Ascending aorta (tissue), 2 donors: ENCODE data around the gene MLN. TPM values are rescaled to one million over a fixed set of nuclear protein-coding genes. Genes with fewer than 3 reads are reported as not detected.

ENCODE experiments used
- DNase-seq, 2 donors: peaks; one replicate each; pipeline ENCODE4 v3.0.0-alpha.2; 2019; ENCODE audit warnings: low spot score in 2 of 2
- H3K27ac ChIP-seq, 2 donors: fragments of 200-600 bp; sonication (generic); one replicate each; pipeline ENCODE4 v1.5.1; 2016 to 2017; ENCODE audit warnings: mild to moderate bottlenecking in 1 of 2
- H3K27me3 ChIP-seq: fragments of 200-600 bp; sonication (generic); one replicate; pipeline ENCODE4 v1.5.1; 2017
- H3K36me3 ChIP-seq, 2 donors: fragments of 200-600 bp; sonication (generic); one replicate each; pipeline ENCODE4 v1.5.1; 2016
- H3K4me1 ChIP-seq, 2 donors: fragments of 200-600 bp; sonication (generic); one replicate each; pipeline ENCODE4 v1.5.1; 2016 to 2017; ENCODE audit warnings: mild to moderate bottlenecking in 1 of 2
- H3K4me3 ChIP-seq, 2 donors: fragments of 200-600 bp; sonication (generic); one replicate each; pipeline ENCODE4 v1.5.1; 2016 to 2017; ENCODE audit warnings: mild to moderate bottlenecking in 1 of 2
- H3K9me3 ChIP-seq, 2 donors: fragments of 200-600 bp; sonication (generic); one replicate each; pipeline ENCODE4 v1.5.1; 2016
- intact Hi-C: fragments of 100-400 bp; cut with DNase I; formaldehyde crosslinking; loops from one replicate; pipeline ENCODE4 v1.15.1; 2023
- total RNA-seq: library from RNA; depleted of rRNA; stranded (reverse); fragments of >200 nt; gene quantifications from one replicate; pipeline ENCODE4 v1.1.0, GENCODE V29; 2016
- TF ChIP-seq, protein P1 (sequence below), 3 experiments: fragments of 200-600 bp in 2 of 3; fragments of 450-650 bp in 1 of 3; sonication (generic) in 2 of 3; IDR thresholded peaks; one replicate each; pipeline ENCODE4 v1.5.1; 2016 to 2019; ENCODE audit warnings: antibody characterized with exemption in 3 of 3, mild to moderate bottlenecking in 1 of 3, moderate library complexity in 1 of 3

MLN gene
- total RNA-seq, 1 donor from 2014 or later = not detected

DNA sequence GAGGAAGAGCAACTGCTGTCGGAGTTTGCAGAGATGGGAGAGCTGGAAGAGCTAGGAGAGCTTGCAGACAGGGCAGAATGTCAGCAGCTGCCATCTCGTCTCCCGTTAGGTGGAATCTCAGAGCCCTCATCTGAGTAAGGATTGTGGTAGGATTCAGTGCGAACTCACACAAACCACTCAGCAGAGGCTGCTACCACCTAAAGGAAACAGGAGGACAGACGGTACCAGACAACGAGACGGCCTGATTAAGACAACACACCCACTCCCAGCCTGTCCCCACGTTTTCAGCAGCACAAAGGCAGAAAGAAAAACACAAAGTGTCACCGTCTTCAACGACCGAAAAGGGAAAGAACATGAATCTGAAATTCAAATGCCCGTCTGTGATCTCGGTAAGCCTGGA, 19.0 kb downstream of the MLN start:
- peaks cover 46 to 56% of the 10 kb centered on the region in 2 donors for H3K36me3 ChIP-seq
- no peak overlapping the region for H3K27ac ChIP-seq
- H3K27me3 ChIP-seq = no peaks in the 10 kb centered on the region
- no peak for DNase-seq
- H3K4me3 ChIP-seq = no peak overlapping the region
- no peaks in the 10 kb centered on the region for H3K9me3 ChIP-seq
- TF ChIP-seq, protein P1, sequence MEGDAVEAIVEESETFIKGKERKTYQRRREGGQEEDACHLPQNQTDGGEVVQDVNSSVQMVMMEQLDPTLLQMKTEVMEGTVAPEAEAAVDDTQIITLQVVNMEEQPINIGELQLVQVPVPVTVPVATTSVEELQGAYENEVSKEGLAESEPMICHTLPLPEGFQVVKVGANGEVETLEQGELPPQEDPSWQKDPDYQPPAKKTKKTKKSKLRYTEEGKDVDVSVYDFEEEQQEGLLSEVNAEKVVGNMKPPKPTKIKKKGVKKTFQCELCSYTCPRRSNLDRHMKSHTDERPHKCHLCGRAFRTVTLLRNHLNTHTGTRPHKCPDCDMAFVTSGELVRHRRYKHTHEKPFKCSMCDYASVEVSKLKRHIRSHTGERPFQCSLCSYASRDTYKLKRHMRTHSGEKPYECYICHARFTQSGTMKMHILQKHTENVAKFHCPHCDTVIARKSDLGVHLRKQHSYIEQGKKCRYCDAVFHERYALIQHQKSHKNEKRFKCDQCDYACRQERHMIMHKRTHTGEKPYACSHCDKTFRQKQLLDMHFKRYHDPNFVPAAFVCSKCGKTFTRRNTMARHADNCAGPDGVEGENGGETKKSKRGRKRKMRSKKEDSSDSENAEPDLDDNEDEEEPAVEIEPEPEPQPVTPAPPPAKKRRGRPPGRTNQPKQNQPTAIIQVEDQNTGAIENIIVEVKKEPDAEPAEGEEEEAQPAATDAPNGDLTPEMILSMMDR (IDR thresholded peaks at IDR 0.05) = no peak
- intact Hi-C loops = no loop called here
- H3K4me1 ChIP-seq = peaks cover 13 to 36% of the 10 kb centered on the region in 2 donors

GRCh38 chr6:33783781-33784520, 19.9 kb downstream of the MLN start:
- Histone ChIP-seq H3K4me1 (peaks cover 13 to 36% of the 10 kb centered on the region in 2 donors), H3K27me3 (no peaks in the 10 kb centered on the region), H3K9me3 (no peaks in the 10 kb centered on the region), H3K36me3 (peaks cover 54 to 64% of the 10 kb centered on the region in 2 donors), H3K4me3 (no peak overlapping the region), H3K27ac (no peak overlapping the region)
- TF ChIP-seq, protein P1 (IDR thresholded peaks at IDR 0.05) = no peak
- no peak for DNase-seq
- intact Hi-C loops = no loop called here

GRCh38 chr6:33782561-33782960, 21.2 kb downstream of the MLN start:
- TF ChIP-seq, protein P1 (IDR thresholded peaks at IDR 0.05) = no peak
- Histone ChIP-seq H3K4me1 (peaks cover 11 to 32% of the 10 kb centered on the region in 2 donors), H3K27ac (no peak overlapping the region), H3K4me3 (no peak overlapping the region), H3K27me3 (no peaks in the 10 kb centered on the region), H3K36me3 (peaks cover 68 to 78% of the 10 kb centered on the region in 2 donors), H3K9me3 (no peaks in the 10 kb centered on the region)
- no peak for DNase-seq
- intact Hi-C loops = no loop called here

GRCh38 chr6:33781131-33781975, 22.4 kb downstream of the MLN start:
- intact Hi-C loops = no loop called here
- no peak for DNase-seq
- no peak overlapping the region for H3K27ac ChIP-seq
- H3K4me3 ChIP-seq = no peak overlapping the region
- peaks cover 80 to 88% of the 10 kb centered on the region in 2 donors for H3K36me3 ChIP-seq
- no peaks in the 10 kb centered on the region for H3K9me3 ChIP-seq
- TF ChIP-seq, protein P1 (IDR thresholded peaks at IDR 0.05) = no peak
- H3K27me3 ChIP-seq = no peaks in the 10 kb centered on the region
- peaks cover 0 to 20% of the 10 kb centered on the region in 2 donors for H3K4me1 ChIP-seq

DNA sequence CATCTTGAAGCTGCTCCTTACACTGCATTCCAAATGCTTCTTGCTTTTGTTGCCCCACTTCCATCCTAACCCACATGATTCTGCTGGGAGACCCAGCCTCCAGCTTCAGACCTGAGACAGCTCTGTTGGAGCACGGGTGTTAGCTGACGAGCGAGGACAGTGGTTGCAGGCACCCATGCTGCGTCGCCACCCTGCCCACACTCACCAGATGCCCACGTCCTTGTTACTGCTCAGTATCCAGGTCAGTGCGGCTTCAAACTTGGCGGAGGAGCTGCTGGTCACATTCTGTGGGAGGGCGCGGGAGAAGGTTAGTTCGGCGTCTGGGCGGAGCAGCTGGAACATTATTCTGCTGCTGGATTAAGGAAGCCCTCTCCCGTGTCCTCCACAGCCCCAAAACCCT, 23.9 kb downstream of the MLN start:
- TF ChIP-seq, protein P1 (IDR thresholded peaks at IDR 0.05) = no peak
- peaks cover 91 to 100% of the 10 kb centered on the region in 2 donors for H3K36me3 ChIP-seq

More for the DNA sequence above, 23.9 kb downstream of the MLN start:
- H3K9me3 ChIP-seq = no peaks in the 10 kb centered on the region
- H3K4me1 ChIP-seq = peaks cover 0 to 7% of the 10 kb centered on the region in 2 donors
- no peak for DNase-seq
- no peak overlapping the region for H3K27ac ChIP-seq
- no peak overlapping the region for H3K4me3 ChIP-seq
- H3K27me3 ChIP-seq = no peaks in the 10 kb centered on the region
- intact Hi-C loops = no loop called here
